Transverse colon (tissue), 4 donors: Measurements from ENCODE around the gene CAMTA1.

Experiments used
- CTCF ChIP-seq, 5 experiments: fragments of 200-600 bp in 3 of 5; fragments of 450-650 bp in 2 of 5; sonication (generic) in 3 of 5; IDR thresholded peaks; 1 replicate in 2 of 5; 2 replicates in 3 of 5; pipeline ENCODE4 v1.5.1; 2016 to 2017; ENCODE audit warnings: antibody characterized with exemption in 5 of 5, inconsistent platforms in 3 of 5, mild to moderate bottlenecking in 2 of 5, moderate library complexity in 1 of 5
- POLR2A ChIP-seq: fragments of 450-650 bp; IDR thresholded peaks from one replicate; pipeline ENCODE4 v1.6.1; 2016; ENCODE audit warnings: antibody characterized with exemption, mild to moderate bottlenecking, moderate library complexity
- POLR2AphosphoS5 ChIP-seq, 3 donors: sonication (generic); formaldehyde crosslinking; IDR thresholded peaks; one replicate each; pipeline ENCODE4 v1.6.1; 2016; ENCODE audit warnings: antibody characterized with exemption in 3 of 3

GRCh38 chr1:7495962-7496361 is 710.7 kb downstream of the CAMTA1 start:
- TF ChIP-seq POLR2A (no peak), CTCF (IDR thresholded peaks at IDR 0.05) (no peak), POLR2AphosphoS5 (IDR thresholded peaks at IDR 0.05) (no peak)
